ENCODE measurements around the gene FNIP1. TPM values are rescaled to one million over a fixed set of nuclear protein-coding genes. Genes with fewer than 3 reads are reported as not detected.

FNIP1 gene
- total RNA-seq, 4 donors from 2014 or later: 50.2 to 64.1 (median 52.1) TPM

GRCh38 chr5:131794586-131794985, 2.2 kb downstream of the FNIP1 start:
- DNase-seq (ENCODE audit: low spot score) (no peak), ATAC-seq (ENCODE audit: low FRiP score) (no peak)
- TF ChIP-seq CTCF (IDR thresholded peaks at IDR 0.05): no peak

- DNase-seq (ENCODE audit: low spot score) (no peak), ATAC-seq (ENCODE audit: low FRiP score) (no peak)
- no peak for TF ChIP-seq CTCF (IDR thresholded peaks at IDR 0.05)
Observed at GRCh38 chr5:131792896-131793295, 3.9 kb downstream of the FNIP1 start.

- ATAC-seq (ENCODE audit: low FRiP score): no peak
- no peak for TF ChIP-seq CTCF (IDR thresholded peaks at IDR 0.05)
Observed at GRCh38 chr5:131791866-131792265, 5.0 kb downstream of the FNIP1 start.

GRCh38 chr5:131790550-131790949, 6.3 kb downstream of the FNIP1 start:
- DNase-seq (ENCODE audit: low spot score) (no peak), ATAC-seq (ENCODE audit: low FRiP score) (no peak)
- no peak for TF ChIP-seq CTCF (IDR thresholded peaks at IDR 0.05)

More at GRCh38 chr5:131791866-131792265, 5.0 kb downstream of the FNIP1 start:
- DNase-seq (ENCODE audit: low spot score): no peak

GRCh38 chr5:131789765-131790164, 7.1 kb downstream of the FNIP1 start:
- ATAC-seq (ENCODE audit: low FRiP score): no peak
- TF ChIP-seq CTCF (IDR thresholded peaks at IDR 0.05): no peak
- no peak for DNase-seq (ENCODE audit: low spot score)

- ATAC-seq (ENCODE audit: low FRiP score) (no peak), DNase-seq (ENCODE audit: low spot score) (no peak)
- TF ChIP-seq CTCF (IDR thresholded peaks at IDR 0.05): no peak
Observed at GRCh38 chr5:131787736-131788135, 9.1 kb downstream of the FNIP1 start.

GRCh38 chr5:131786900-131787692, 9.7 kb downstream of the FNIP1 start:
- no peak for TF ChIP-seq CTCF (IDR thresholded peaks at IDR 0.05)
- no peak for ATAC-seq (ENCODE audit: low FRiP score)
- no peak for DNase-seq (ENCODE audit: low spot score)

Data from omental fat pad (tissue), 4 donors.